Chondrocyte (in vitro differentiated cells): ENCODE data around the gene RNU1-4. TPM values are rescaled to one million over a fixed set of nuclear protein-coding genes. Genes with fewer than 3 reads are reported as not detected.
"Not testable (repeated sequence)": the region's sequence is repeated elsewhere in the genome, so short reads cannot be mapped to it uniquely, and the experiment has no call there.

Experiments used
- DNase-seq: peaks from one replicate; pipeline ENCODE4 v3.0.0; 2021; ENCODE audit warnings: mixed read lengths, low spot score
- H3K27ac Mint-ChIP-seq: one replicate; pipeline ENCODE4 v1.8.0; 2021; ENCODE audit warnings: mild to moderate bottlenecking, moderate library complexity, mixed read lengths; ENCODE audit not compliant: unreplicated experiment
- H3K27me3 Mint-ChIP-seq: 2 replicates; pipeline ENCODE4 v1.8.0; 2021; ENCODE audit warnings: low read depth, mixed read lengths
- H3K36me3 Mint-ChIP-seq: 2 replicates; pipeline ENCODE4 v1.8.0; 2021; ENCODE audit warnings: low read depth, mixed read lengths
- H3K4me1 Mint-ChIP-seq: 2 replicates; pipeline ENCODE4 v1.8.0; 2021; ENCODE audit warnings: low read depth, mild to moderate bottlenecking, mixed read lengths
- H3K4me3 Mint-ChIP-seq: one replicate; pipeline ENCODE4 v1.8.0; 2021; ENCODE audit warnings: mild to moderate bottlenecking, moderate library complexity, mixed read lengths; ENCODE audit not compliant: unreplicated experiment
- H3K9me3 Mint-ChIP-seq: 2 replicates; pipeline ENCODE4 v1.8.0; 2021; ENCODE audit warnings: low read depth, mixed read lengths
- total RNA-seq: library from RNA; stranded (reverse); gene quantifications from 3 replicates; pipeline ENCODE4 v1.2.1, GENCODE V29; 2021
- TF ChIP-seq, protein P1 (sequence below): fragments of 200-600 bp; sonication (generic); IDR thresholded peaks from 2 replicates; pipeline ENCODE4 v1.5.0; 2021; ENCODE audit warnings: antibody characterized with exemption, mild to moderate bottlenecking, moderate library complexity

The RNU1-4 gene
- total RNA-seq, 1 donor from 2014 or later: 1,438 TPM

DNA sequence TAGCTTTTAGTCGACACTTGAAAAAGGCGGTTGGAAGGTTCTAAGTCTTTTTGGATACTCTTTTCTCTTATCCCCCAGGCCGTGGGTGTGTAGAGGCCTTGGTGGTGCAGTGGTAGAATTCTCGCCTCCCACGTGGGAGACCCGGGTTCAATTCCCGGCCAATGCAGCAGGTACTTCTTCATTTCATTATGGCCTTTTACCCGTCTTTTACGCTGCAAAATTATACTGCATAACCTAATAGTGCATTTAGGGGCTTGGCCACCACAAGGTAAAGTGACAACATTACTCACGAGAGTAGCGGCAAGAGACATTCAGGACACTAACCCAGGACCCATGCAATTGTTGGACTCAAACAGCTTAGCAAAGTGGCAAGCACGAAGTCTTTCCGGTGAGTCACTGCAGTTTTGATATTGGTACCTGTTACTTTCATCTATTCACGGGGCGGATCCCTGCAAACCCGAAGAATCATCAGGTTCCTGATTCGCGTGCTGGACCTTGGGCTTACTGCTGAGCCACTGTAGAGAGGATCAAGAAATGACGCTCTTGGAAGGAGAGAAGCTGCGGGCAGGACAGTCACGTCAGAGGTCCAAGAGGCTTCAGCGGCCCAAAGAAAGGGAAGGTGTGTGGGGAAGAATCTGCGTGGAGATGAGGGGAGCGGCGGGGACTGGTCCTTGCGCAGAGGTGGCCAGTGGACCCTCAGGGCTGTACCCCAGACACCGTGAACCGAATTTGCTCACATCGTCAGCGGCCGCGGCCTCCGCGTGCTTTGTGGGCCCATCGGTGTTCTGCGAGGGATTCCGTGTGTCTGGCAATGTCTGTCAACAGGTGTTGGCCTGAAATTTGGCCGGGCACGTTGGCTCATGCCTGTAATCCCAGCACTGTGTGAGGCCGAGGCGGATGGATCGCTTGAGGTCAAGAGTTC is 12.9 kb upstream of the RNU1-4 start:
- Mint-ChIP-seq H3K9me3 (no peaks in the 10 kb centered on the region), H3K4me3 (no peak overlapping the region), H3K36me3 (no peaks in the 10 kb centered on the region), H3K27me3 (no peaks in the 10 kb centered on the region), H3K4me1 (no peaks in the 10 kb centered on the region), H3K27ac (no peak overlapping the region)
- TF ChIP-seq, protein P1, sequence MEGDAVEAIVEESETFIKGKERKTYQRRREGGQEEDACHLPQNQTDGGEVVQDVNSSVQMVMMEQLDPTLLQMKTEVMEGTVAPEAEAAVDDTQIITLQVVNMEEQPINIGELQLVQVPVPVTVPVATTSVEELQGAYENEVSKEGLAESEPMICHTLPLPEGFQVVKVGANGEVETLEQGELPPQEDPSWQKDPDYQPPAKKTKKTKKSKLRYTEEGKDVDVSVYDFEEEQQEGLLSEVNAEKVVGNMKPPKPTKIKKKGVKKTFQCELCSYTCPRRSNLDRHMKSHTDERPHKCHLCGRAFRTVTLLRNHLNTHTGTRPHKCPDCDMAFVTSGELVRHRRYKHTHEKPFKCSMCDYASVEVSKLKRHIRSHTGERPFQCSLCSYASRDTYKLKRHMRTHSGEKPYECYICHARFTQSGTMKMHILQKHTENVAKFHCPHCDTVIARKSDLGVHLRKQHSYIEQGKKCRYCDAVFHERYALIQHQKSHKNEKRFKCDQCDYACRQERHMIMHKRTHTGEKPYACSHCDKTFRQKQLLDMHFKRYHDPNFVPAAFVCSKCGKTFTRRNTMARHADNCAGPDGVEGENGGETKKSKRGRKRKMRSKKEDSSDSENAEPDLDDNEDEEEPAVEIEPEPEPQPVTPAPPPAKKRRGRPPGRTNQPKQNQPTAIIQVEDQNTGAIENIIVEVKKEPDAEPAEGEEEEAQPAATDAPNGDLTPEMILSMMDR: no peak
- peak; percentile 98 for DNase-seq

DNA sequence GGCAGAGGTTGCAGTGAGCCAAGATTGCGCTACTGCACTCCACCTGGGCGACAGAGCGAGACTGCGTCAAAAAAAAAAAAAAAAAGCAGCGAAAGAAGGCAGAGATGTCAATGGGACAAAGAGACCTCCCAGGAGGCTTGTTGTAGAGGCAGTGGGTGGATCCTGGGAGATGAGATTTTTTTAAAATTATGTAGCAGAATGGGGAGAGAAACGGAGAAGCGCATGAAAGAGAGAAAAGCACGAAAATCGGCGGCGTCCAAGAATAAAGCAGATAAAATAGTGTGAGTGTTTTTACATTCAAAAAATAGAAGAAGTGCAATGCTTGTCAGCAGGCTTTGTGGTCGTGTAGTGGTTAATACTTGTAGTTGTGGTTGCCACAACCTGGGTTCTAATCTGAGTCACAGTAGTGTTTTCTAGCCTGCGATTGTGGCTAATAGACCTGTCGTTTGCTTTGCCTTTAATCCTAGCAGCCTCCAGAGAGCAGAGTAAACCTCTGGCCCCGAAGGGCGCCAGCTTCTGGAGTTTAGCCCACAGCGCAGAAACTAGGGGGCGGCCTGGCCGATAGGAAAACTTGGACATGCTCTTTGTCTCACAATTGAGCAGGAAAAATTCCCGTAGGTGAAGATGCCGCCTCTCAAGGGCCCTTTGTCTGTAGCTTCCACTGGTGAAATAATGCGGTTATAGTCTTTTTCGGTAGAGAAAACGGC is 11.9 kb upstream of the RNU1-4 start:
- not testable (repeated sequence) for H3K27ac Mint-ChIP-seq, H3K4me1 Mint-ChIP-seq, H3K4me3 Mint-ChIP-seq, H3K9me3 Mint-ChIP-seq, DNase-seq, H3K36me3 Mint-ChIP-seq, H3K27me3 Mint-ChIP-seq

DNA sequence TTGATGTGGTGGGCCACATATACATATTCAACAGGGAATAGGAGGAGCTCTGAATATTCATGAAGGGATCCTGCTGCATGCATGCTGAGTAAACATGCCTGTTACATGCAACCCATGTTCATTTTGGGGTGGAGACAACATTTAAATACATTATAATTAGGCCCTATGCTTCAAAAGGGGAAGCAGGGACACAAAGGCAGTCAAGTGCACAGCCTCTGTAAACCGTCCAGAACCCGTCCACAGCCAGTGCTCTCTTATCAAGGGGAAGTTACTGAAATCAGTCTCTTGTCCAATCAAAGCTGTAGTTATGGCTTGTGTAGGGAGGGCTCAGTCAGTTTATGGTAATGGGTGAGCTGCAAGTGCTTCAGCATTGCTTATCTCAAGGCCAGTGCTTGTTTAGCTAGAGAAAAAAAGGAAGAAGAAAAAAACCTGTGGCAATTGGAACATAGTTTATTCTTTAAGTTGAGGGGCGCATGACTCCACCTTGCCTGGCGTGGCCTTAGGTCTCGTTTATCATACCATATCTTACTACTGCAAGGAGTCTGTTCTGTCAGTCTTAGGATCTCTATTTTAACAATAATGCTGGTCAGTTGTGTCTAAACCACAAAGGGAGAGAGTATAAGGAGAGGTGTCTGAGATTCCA is 7.9 kb upstream of the RNU1-4 start:
- H3K4me1 Mint-ChIP-seq, H3K36me3 Mint-ChIP-seq, H3K27ac Mint-ChIP-seq, H3K9me3 Mint-ChIP-seq, DNase-seq, H3K27me3 Mint-ChIP-seq, H3K4me3 Mint-ChIP-seq: not testable (repeated sequence)

DNA sequence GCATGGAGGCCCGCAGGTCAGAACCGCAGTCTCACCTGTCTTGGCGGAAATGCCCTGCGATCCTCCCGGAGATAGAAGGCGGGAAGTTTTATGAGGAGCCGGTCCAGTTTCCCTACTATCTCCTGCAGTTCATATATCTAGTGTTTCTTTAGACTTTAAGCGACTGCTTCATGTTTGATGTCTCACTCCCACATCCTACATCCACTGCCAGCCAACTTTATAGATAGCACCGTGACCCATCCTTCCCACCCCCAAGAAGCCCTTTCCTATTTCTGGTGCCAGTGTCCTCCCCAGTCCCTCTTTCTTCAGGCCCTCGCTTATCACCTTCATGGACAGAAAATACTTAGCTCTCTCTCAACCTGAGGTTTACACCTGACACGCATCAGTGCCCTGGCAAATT is 914 bp downstream of the RNU1-4 start:
- not testable (repeated sequence) for DNase-seq, H3K9me3 Mint-ChIP-seq, H3K36me3 Mint-ChIP-seq, H3K4me1 Mint-ChIP-seq, H3K4me3 Mint-ChIP-seq, H3K27ac Mint-ChIP-seq, H3K27me3 Mint-ChIP-seq

DNA sequence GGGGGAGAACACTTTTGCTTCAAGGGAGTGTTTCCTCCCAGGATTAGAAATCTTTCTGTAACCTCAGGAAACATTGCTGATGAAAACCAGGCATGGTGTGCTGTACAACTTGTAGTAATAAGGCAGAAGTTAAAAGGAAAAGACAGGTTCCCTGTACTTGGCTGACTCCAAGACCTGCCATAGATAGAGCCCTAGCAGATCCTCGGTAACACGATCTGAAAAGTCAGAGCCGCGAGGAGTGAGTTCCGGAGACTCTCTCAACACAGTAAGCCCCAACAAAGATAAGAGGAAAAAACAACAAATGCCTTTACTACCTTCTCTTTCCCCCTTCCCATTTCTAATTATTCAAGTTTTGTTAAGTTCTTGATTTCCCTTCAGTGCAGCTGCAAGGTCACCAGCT is 7.3 kb downstream of the RNU1-4 start:
- not testable (repeated sequence) for DNase-seq, H3K4me3 Mint-ChIP-seq, H3K27ac Mint-ChIP-seq, H3K36me3 Mint-ChIP-seq, H3K9me3 Mint-ChIP-seq, H3K27me3 Mint-ChIP-seq, H3K4me1 Mint-ChIP-seq

DNA sequence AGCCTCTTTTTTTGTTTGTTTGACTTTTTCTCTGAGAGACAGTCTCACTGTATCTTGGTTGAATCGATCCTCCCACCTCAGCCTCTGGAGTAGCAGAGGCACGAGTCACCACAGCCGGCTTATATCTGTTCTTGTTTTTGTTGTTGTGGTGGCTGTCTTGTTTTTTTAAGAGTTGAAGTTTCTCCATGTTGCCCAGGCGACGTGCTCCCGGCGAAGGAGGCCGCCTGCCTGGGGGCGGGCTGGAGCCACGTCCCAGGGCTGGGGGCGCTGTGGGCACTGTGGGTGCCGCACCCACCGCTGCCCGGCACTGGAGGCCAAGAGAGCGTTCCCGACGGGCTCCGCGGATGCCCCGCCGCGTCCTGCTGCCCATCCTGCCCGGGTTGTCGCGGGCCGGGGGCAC is 8.4 kb downstream of the RNU1-4 start:
- not testable (repeated sequence) for H3K4me3 Mint-ChIP-seq, H3K27me3 Mint-ChIP-seq, H3K4me1 Mint-ChIP-seq, H3K27ac Mint-ChIP-seq, H3K9me3 Mint-ChIP-seq, H3K36me3 Mint-ChIP-seq, DNase-seq

DNA sequence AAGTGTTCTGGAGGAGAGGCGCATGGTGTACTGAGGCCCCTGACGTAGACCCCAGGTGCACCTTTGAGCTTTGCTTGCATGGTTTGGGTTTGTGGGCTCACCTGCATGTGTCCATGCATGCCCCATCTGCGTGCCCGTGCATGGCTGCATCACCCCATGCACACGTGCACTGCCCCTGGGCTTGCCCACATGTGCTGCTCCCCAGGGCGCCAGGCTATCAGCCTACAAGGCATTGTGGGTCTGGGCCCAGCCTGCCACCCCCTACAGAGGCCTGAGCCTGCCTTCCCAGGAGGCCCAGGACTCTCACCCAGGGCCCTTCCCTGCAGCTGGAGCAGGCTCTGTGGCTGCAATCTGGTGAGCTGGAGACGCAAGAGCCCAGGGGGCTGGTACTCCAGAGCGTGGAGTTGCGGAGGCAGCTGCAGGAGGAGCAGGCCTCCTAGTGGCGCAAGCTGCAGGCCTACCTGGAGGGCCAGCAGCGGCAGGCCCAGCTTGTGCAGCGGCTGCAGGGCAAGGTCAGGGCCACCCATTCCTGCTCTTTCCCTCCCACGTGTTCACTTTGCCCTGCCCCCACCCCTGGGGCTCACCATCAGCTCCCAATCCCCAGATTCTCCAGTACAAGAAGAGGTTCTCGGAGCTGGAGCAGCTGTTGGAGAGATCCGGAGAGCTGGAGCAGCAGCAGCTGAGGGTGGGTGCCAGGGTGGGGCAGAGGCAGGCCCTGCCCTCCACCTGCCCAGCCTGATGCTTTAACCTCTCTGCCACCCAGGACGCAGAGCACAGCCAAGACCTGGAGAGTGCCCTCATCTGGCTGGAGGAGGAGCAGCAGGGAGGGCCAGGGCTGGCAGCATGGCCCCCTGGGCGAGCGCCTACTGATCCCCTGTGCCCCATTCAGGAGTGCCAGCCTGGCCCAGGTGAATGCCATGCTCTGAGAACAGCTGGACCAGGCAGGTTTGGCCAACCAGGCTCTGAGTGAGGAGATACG is 9.9 kb downstream of the RNU1-4 start:
- not testable (repeated sequence) for H3K4me3 Mint-ChIP-seq, H3K9me3 Mint-ChIP-seq, H3K27ac Mint-ChIP-seq, H3K27me3 Mint-ChIP-seq, H3K36me3 Mint-ChIP-seq, DNase-seq, H3K4me1 Mint-ChIP-seq

DNA sequence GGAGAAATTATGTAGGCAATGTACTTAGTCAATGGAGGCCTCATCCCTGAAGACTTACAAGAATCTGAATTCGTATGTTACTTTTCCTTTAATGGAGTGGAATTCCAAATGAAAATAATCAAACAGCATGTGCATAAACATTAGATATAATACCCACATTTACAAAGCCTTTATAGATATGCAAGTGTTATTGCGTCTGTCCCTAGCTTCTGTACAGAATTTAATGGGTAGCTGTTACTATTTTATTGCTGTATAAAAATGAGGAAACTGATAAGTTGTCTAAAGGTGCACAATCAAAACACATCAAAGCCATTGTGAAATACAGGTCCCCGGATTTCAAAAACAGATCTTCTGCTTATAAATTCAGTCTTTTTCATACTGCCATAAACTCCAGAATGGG is 12.5 kb downstream of the RNU1-4 start:
- not testable (repeated sequence) for DNase-seq, H3K27ac Mint-ChIP-seq, H3K4me1 Mint-ChIP-seq, H3K9me3 Mint-ChIP-seq, H3K36me3 Mint-ChIP-seq, H3K27me3 Mint-ChIP-seq, H3K4me3 Mint-ChIP-seq
